Keratinocyte (primary cell): ENCODE data around the gene SIM2.

Experiments used
- EZH2 ChIP-seq: IDR thresholded peaks from one replicate; pipeline ENCODE4 v1.6.1; 2012; ENCODE audit warnings: inconsistent platforms, mild to moderate bottlenecking, low read length, moderate library complexity
- TF ChIP-seq, protein P1 (sequence below), 3 experiments: IDR thresholded peaks in 1 of 3; conservative IDR thresholded peaks in 1 of 3; optimal IDR thresholded peaks in 1 of 3; 2 replicates in 2 of 3; 3 replicates in 1 of 3; pipeline versions ENCODE3 to v1.5.1; 2011; ENCODE audit warnings: low read length in 3 of 3, mild to moderate bottlenecking in 3 of 3, moderate library complexity in 2 of 3, control low read depth in 1 of 3, inconsistent platforms in 1 of 3; ENCODE audit not compliant: insufficient read depth in 2 of 3; ENCODE audit errors: extremely low read depth in 1 of 3

DNA sequence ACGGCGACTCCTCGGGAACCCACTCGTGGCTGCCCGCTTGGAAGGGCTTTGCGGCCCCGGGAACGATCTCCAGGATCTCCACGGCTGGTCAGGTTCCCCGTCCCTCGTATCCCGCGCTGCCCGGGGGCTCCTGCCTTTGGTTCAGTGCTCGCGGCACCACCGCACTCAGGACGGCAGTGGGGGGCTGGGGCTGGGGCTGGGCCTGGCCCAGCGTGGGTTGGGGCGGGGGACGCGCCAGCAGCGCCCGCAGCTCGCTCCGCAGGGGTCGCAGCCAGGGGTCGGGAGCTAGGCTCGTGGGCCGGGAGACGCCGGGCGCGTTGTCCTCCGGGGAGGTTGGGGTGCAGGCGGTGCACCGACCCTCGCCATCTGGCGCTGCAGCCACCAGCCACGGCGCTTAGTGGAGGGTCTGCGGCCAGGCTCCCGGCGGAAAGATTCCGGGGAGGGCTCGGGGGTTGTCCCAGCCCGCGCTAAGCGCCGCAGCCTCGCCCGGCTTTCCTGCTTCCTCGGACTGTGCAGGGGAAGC is 8.9 kb downstream of the SIM2 start:
- no peak for TF ChIP-seq EZH2
- TF ChIP-seq, protein P1, sequence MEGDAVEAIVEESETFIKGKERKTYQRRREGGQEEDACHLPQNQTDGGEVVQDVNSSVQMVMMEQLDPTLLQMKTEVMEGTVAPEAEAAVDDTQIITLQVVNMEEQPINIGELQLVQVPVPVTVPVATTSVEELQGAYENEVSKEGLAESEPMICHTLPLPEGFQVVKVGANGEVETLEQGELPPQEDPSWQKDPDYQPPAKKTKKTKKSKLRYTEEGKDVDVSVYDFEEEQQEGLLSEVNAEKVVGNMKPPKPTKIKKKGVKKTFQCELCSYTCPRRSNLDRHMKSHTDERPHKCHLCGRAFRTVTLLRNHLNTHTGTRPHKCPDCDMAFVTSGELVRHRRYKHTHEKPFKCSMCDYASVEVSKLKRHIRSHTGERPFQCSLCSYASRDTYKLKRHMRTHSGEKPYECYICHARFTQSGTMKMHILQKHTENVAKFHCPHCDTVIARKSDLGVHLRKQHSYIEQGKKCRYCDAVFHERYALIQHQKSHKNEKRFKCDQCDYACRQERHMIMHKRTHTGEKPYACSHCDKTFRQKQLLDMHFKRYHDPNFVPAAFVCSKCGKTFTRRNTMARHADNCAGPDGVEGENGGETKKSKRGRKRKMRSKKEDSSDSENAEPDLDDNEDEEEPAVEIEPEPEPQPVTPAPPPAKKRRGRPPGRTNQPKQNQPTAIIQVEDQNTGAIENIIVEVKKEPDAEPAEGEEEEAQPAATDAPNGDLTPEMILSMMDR (optimal IDR thresholded peaks at IDR 0.05 in 1 of 3, IDR thresholded peaks at IDR 0.05 in 1 of 3, conservative IDR thresholded peaks at IDR 0.05 in 1 of 3; ENCODE audit: extremely low read depth in 1 of 3, insufficient read depth in 2 of 3, low read length in 3 of 3), result no peak
